IMR-90 (cell line): ENCODE data around the gene SH2B3. TPM values are rescaled to one million over a fixed set of nuclear protein-coding genes. Genes with fewer than 3 reads are reported as not detected.

Source experiments
- ATAC-seq: fragments of 200-7000 bp; cut with Tn5 transposase; 2 replicates; pipeline ENCODE4 v1.9.1; 2020; ENCODE audit warnings: low read depth, mild to moderate bottlenecking, moderate library complexity
- BruUV-seq: library from RNA; stranded (reverse); fragments of 400-500 nt; replicated peaks from 2 replicates; lab custom pipeline; 2021; lab: Mats Ljungman, UMichigan
- CTCF ChIA-PET: fragments of 300-600 bp; formaldehyde crosslinking; extraction: SDS; loops from one replicate; lab custom pipeline; 2021; ENCODE audit warnings: antibody characterized with exemption; lab: Yijun Ruan, JAX
- POLR2A ChIA-PET: fragments of 300-600 bp; sonication (Branson Sonifier 250); formaldehyde crosslinking; loops from one replicate; lab custom pipeline; 2022; ENCODE audit warnings: antibody characterized with exemption; ENCODE audit not compliant: unreplicated experiment; lab: Charles Lee
- DNase-seq: peaks from one replicate; pipeline ENCODE4 v3.0.0; 2013
- H2AFZ ChIP-seq: replicated peaks from 2 replicates; pipeline ENCODE3; 2013; ENCODE audit warnings: low read length, mild to moderate bottlenecking; ENCODE audit not compliant: poor library complexity
- H2AK5ac ChIP-seq: 2 replicates; pipeline ENCODE4 v1.6.1; 2013; ENCODE audit warnings: low read depth, low read length, inconsistent platforms
- H2AK9ac ChIP-seq: replicated peaks from 2 replicates; pipeline ENCODE3; 2013; ENCODE audit warnings: mild to moderate bottlenecking, low read depth, low read length, moderate library complexity; ENCODE audit not compliant: poor library complexity
- H2BK120ac ChIP-seq: 2 replicates; pipeline ENCODE4 v1.6.1; 2013; ENCODE audit warnings: low read depth, low read length, inconsistent platforms
- H2BK15ac ChIP-seq: 3 replicates; pipeline ENCODE4 v1.6.1; 2013; ENCODE audit warnings: low read depth, low read length, inconsistent platforms
- H2BK20ac ChIP-seq: 2 replicates; pipeline ENCODE4 v1.6.1; 2013; ENCODE audit warnings: low read depth, mild to moderate bottlenecking, inconsistent platforms, low read length, moderate library complexity
- H2BK5ac ChIP-seq: 2 replicates; pipeline ENCODE4 v1.6.1; 2013; ENCODE audit warnings: mild to moderate bottlenecking, low read depth, low read length, inconsistent platforms; ENCODE audit not compliant: poor library complexity, severe bottlenecking
- H3K14ac ChIP-seq: replicated peaks from 2 replicates; pipeline ENCODE4 v1.6.1; 2013; ENCODE audit warnings: low read depth, low read length, inconsistent platforms
- H3K18ac ChIP-seq: 2 replicates; pipeline ENCODE4 v1.6.1; 2013; ENCODE audit warnings: low read depth, low read length, control low read depth
- H3K23ac ChIP-seq: 2 replicates; pipeline ENCODE4 v1.6.1; 2013; ENCODE audit warnings: low read depth, low read length, inconsistent platforms
- H3K27ac ChIP-seq: 2 replicates; pipeline ENCODE4 v1.5.1; 2013; ENCODE audit warnings: mild to moderate bottlenecking, control low read depth, low read length; ENCODE audit not compliant: insufficient read depth
- H3K27me3 ChIP-seq: 2 replicates; pipeline ENCODE4 v1.6.1; 2013; ENCODE audit warnings: low read length; ENCODE audit not compliant: control insufficient read depth, insufficient read depth
- H3K36me3 ChIP-seq: 2 replicates; pipeline ENCODE4 v1.6.1; 2013; ENCODE audit warnings: low read length, mixed read lengths; ENCODE audit not compliant: control insufficient read depth, insufficient read depth
- H3K4ac ChIP-seq: 2 replicates; pipeline ENCODE4 v1.6.1; 2013; ENCODE audit warnings: low read depth, low read length, inconsistent platforms
- H3K4me1 ChIP-seq: 2 replicates; pipeline ENCODE4 v1.6.1; 2013; ENCODE audit warnings: low read length, mixed read lengths; ENCODE audit not compliant: control insufficient read depth, insufficient read depth
- H3K4me2 ChIP-seq: 2 replicates; pipeline ENCODE4 v1.6.1; 2013; ENCODE audit warnings: low read depth, mild to moderate bottlenecking, control low read depth, low read length, moderate library complexity
- H3K4me3 ChIP-seq: 2 replicates; pipeline ENCODE4 v1.5.1; 2013; ENCODE audit warnings: low read depth, mild to moderate bottlenecking, control low read depth, low read length, moderate library complexity; ENCODE audit not compliant: insufficient read depth
- H3K56ac ChIP-seq: 2 replicates; pipeline ENCODE4 v1.6.1; 2013; ENCODE audit warnings: low read length, inconsistent platforms; ENCODE audit not compliant: insufficient read depth; ENCODE audit errors: extremely low read depth
- H3K79me1 ChIP-seq, 2 experiments: 2 replicates each; pipeline ENCODE4 v1.6.1; 2013; ENCODE audit warnings: low read length in 2 of 2, inconsistent platforms in 1 of 2, low read depth in 1 of 2
- H3K9ac ChIP-seq: 2 replicates; pipeline ENCODE4 v1.6.1; 2013; ENCODE audit warnings: low read depth, low read length, control low read depth
- H3K9me1 ChIP-seq: 2 replicates; pipeline ENCODE4 v1.6.1; 2013; ENCODE audit warnings: low read length, inconsistent platforms; ENCODE audit not compliant: insufficient read depth
- H3K9me3 ChIP-seq: 2 replicates; pipeline ENCODE4 v1.6.1; 2013; ENCODE audit warnings: low read length; ENCODE audit not compliant: control insufficient read depth, insufficient read depth
- H4K20me1 ChIP-seq: 2 replicates; pipeline ENCODE4 v1.6.1; 2013; ENCODE audit warnings: low read length, inconsistent platforms; ENCODE audit not compliant: insufficient read depth
- H4K5ac ChIP-seq: 2 replicates; pipeline ENCODE4 v1.6.1; 2013; ENCODE audit warnings: mild to moderate bottlenecking, low read depth, low read length, control low read depth
- H4K8ac ChIP-seq, 2 experiments: 2 replicates each; pipeline ENCODE4 v1.6.1; 2013; ENCODE audit warnings: low read depth in 2 of 2, low read length in 2 of 2, control low read depth in 1 of 2, inconsistent platforms in 1 of 2
- H4K91ac ChIP-seq: 2 replicates; pipeline ENCODE4 v1.6.1; 2013; ENCODE audit warnings: low read depth, low read length, inconsistent platforms; ENCODE audit not compliant: insufficient read depth
- CEBPB ChIP-seq: IDR thresholded peaks from 2 replicates; pipeline ENCODE4 v1.6.1; 2012; ENCODE audit warnings: low read depth, low read length, improper control_type of control experiment
- RAD21 ChIP-seq: IDR thresholded peaks from 2 replicates; pipeline ENCODE4 v1.6.1; 2012; ENCODE audit warnings: low read length, improper control_type of control experiment
- RFX5 ChIP-seq: IDR thresholded peaks from 2 replicates; pipeline ENCODE4 v1.8.0; 2012; ENCODE audit warnings: low read depth, mild to moderate bottlenecking, low read length, moderate library complexity
- WGBS, 2 experiments: methylation state at CpG; one replicate each; pipeline versions ENCODE4 v1.1.5 to v1.1.7; 2013; ENCODE audit warnings: missing lambda C conversion rate in 2 of 2; ENCODE audit not compliant: insufficient read length in 1 of 2; ENCODE audit errors: extremely low coverage in 2 of 2; 5-methylcytosine and 5-hydroxymethylcytosine counted together
- dilution Hi-C: fragments of 300-500 bp; cut with HindIII; formaldehyde crosslinking; loops from one replicate; pipeline ENCODE4 v1.14.3; 2018; ENCODE audit warnings: low sequenced_read_pairs; ENCODE audit not compliant: unreplicated experiment
- in situ Hi-C: fragments of 300-500 bp; cut with MboI; formaldehyde crosslinking; loops from 3 replicates; pipeline ENCODE4 v1.14.3; 2019; ENCODE audit warnings: low sequenced_read_pairs, inconsistent platforms, mixed read lengths
- intact Hi-C: fragments of 100-400 bp; cut with micrococcal nuclease; formaldehyde crosslinking; loops from 2 replicates; pipeline ENCODE4 v1.10.0; 2022
- polyA plus RNA-seq, 3 experiments: library from polyadenylated mRNA; depleted of rRNA; stranded (reverse); fragments of >200 nt; gene quantifications; 2 replicates each; pipeline ENCODE4 v1.2.3, GENCODE V29; 2012; ENCODE audit warnings: low replicate concordance in 1 of 3
- total RNA-seq: library from RNA; depleted of rRNA; stranded (reverse); fragments of >200 nt; gene quantifications from 2 replicates; pipeline ENCODE4 v1.2.3, GENCODE V29; 2012

Gene SH2B3
- total and polyA plus RNA-seq, 2 of the 4 experiments (the other 2 are of a cell fraction) = 9.3 to 20.2 TPM

- CTCF ChIA-PET = interaction anchor here (0.8 kb wide), 1 partner anchor 23 kb away, joined by 3 read pairs; no protein-coding TSS in a partner anchor
- H3K36me3 ChIP-seq = peaks cover 4% of the 10 kb centered on the region
- DNase-seq (peak; percentile 39), ATAC-seq (peak; percentile 46)
- no peak overlapping the region for H2BK120ac ChIP-seq
- peak overlapping the region; percentile 33; the same call in 1 of the 2 replicates for H3K4me2 ChIP-seq
- peaks cover 45% of the 10 kb centered on the region for H4K20me1 ChIP-seq
- 83% methylated on average over 1 of the region's 8 CpGs; no CpG with 5 or more reads in 1 of the 2 experiments for WGBS, 2 experiments
- H3K9me1 ChIP-seq = peaks cover 18% of the 10 kb centered on the region
- TF ChIP-seq RAD21 (no peak), CEBPB (peak; percentile 16; the same call in 1 of the 2 replicates), RFX5 (no peak)
- H3K14ac ChIP-seq = peak overlapping the region; percentile 61
- no peak overlapping the region for H3K18ac ChIP-seq
- H3K4me1 ChIP-seq = peaks cover 12% of the 10 kb centered on the region
- POLR2A ChIA-PET = no interaction called here
- H3K9me3 ChIP-seq = no peaks in the 10 kb centered on the region
- no peak overlapping the region for H3K4me3 ChIP-seq
- H2BK20ac ChIP-seq = no peak overlapping the region
- intact Hi-C loops (no loop called here), in situ Hi-C loops (no loop called here), dilution Hi-C loops (no loop called here)
- peak overlapping the region; percentile 29; the same call in 1 of the 2 replicates for H3K4ac ChIP-seq
- BruUV-seq = no TSS peak
- H4K5ac ChIP-seq = no peak overlapping the region
- 0 out of 3 replicates have a peak overlapping the region, but pooled peaks have one; percentile 18 for H2BK15ac ChIP-seq
- H2BK5ac ChIP-seq = no peak overlapping the region
- peak overlapping the region; percentile 16 for H2AK9ac ChIP-seq
- no peak overlapping the region for H3K9ac ChIP-seq
- peak overlapping the region; percentile 40; the same call in 1 of the 2 replicates for H2AK5ac ChIP-seq
- no peak overlapping the region for H4K91ac ChIP-seq
- no peaks in the 10 kb centered on the region for H3K27me3 ChIP-seq
- peaks cover 38 to 84% of the 10 kb centered on the region in 2 experiments for H3K79me1 ChIP-seq
- no peak overlapping the region for H3K27ac ChIP-seq
- H3K23ac ChIP-seq = no peak overlapping the region
- no peak overlapping the region for H2AFZ ChIP-seq
- no peak overlapping the region for H4K8ac ChIP-seq
- no peak overlapping the region for H3K56ac ChIP-seq
Measured at GRCh38 chr12:111425655-111426054, 19.9 kb downstream of the SH2B3 start.
